Activated B cell treated with CpG ODN at 0.5 μM for 24 hours (primary cell): ENCODE data around the gene ADAMTS19. TPM values are rescaled to one million over a fixed set of nuclear protein-coding genes. Genes with fewer than 3 reads are reported as not detected.

ENCODE experiments used
- ATAC-seq: fragments of 200-7000 bp; cut with Tn5 transposase; one replicate; pipeline ENCODE4 v1.10.0; 2021; ENCODE audit warnings: low read depth, mild to moderate bottlenecking, moderate library complexity
- CTCF ChIA-PET: fragments of 350-600 bp; sonication (Branson Sonifier 250); formaldehyde crosslinking; loops from one replicate; lab custom pipeline; 2021; ENCODE audit warnings: antibody characterized with exemption; lab: Charles Lee
- POLR2A ChIA-PET: fragments of 350-600 bp; sonication (Branson Sonifier 250); formaldehyde crosslinking; loops from one replicate; lab custom pipeline; 2021; ENCODE audit warnings: antibody characterized with exemption; lab: Charles Lee
- DNase-seq: peaks from one replicate; pipeline ENCODE4 v3.0.0; 2022
- H3K27ac Mint-ChIP-seq: one replicate; pipeline ENCODE4 v1.8.0; 2020; ENCODE audit warnings: mixed read lengths
- H3K27me3 Mint-ChIP-seq: one replicate; pipeline ENCODE4 v1.8.0; 2021; ENCODE audit warnings: mixed read lengths
- H3K36me3 Mint-ChIP-seq: one replicate; pipeline ENCODE4 v1.8.0; 2021; ENCODE audit warnings: low read depth, mixed read lengths
- H3K4me1 Mint-ChIP-seq: one replicate; pipeline ENCODE4 v1.8.0; 2021; ENCODE audit warnings: mixed read lengths
- H3K4me3 Mint-ChIP-seq: one replicate; pipeline ENCODE4 v1.8.0; 2020; ENCODE audit warnings: mild to moderate bottlenecking, mixed read lengths
- H3K9me3 Mint-ChIP-seq: one replicate; pipeline ENCODE4 v1.8.0; 2020; ENCODE audit warnings: mixed read lengths
- intact Hi-C: fragments of 100-400 bp; cut with micrococcal nuclease; formaldehyde crosslinking; loops from one replicate; pipeline ENCODE4 v1.15.1; 2024
- total RNA-seq: library from RNA; stranded (reverse); gene quantifications from 2 replicates; pipeline ENCODE4 v1.2.3, GENCODE V29; 2022
- TF ChIP-seq, protein P1 (sequence below): fragments of 200-600 bp; IDR thresholded peaks from one replicate; pipeline ENCODE4 v1.8.0; 2022; ENCODE audit warnings: antibody characterized with exemption, mild to moderate bottlenecking

ADAMTS19 gene
- total RNA-seq, 1 donor from 2014 or later, result not detected

DNA sequence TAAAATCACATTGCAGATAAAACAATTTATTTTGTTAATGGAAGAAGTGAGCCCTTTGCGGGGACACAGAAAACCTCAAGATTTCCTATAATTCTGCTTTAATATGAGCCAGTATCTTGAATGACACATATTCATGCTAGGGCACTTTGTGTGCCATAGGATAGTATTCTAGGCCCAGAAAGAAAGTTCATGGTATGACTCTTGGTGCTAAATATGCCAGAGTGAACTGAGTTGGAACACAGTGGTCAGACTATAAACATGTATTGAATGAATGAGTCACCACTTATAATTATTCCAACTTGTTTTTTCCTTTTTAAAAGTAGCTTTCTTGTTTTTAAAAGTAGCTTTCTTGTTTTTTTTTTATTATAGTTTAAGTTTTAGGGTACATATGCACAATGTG, 46.0 kb downstream of the ADAMTS19 start:
- H3K4me3 Mint-ChIP-seq, result no peak overlapping the region
- H3K27me3 Mint-ChIP-seq, result no peaks in the 10 kb centered on the region
- TF ChIP-seq, protein P1, sequence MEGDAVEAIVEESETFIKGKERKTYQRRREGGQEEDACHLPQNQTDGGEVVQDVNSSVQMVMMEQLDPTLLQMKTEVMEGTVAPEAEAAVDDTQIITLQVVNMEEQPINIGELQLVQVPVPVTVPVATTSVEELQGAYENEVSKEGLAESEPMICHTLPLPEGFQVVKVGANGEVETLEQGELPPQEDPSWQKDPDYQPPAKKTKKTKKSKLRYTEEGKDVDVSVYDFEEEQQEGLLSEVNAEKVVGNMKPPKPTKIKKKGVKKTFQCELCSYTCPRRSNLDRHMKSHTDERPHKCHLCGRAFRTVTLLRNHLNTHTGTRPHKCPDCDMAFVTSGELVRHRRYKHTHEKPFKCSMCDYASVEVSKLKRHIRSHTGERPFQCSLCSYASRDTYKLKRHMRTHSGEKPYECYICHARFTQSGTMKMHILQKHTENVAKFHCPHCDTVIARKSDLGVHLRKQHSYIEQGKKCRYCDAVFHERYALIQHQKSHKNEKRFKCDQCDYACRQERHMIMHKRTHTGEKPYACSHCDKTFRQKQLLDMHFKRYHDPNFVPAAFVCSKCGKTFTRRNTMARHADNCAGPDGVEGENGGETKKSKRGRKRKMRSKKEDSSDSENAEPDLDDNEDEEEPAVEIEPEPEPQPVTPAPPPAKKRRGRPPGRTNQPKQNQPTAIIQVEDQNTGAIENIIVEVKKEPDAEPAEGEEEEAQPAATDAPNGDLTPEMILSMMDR, result no peak
- ATAC-seq, result no peak
- POLR2A ChIA-PET, result no interaction called here
- DNase-seq, result no peak
- H3K9me3 Mint-ChIP-seq, result no peaks in the 10 kb centered on the region
- no peaks in the 10 kb centered on the region for H3K4me1 Mint-ChIP-seq
- intact Hi-C loops, result no loop called here
- CTCF ChIA-PET, result no interaction called here
- H3K27ac Mint-ChIP-seq, result no peak overlapping the region
- H3K36me3 Mint-ChIP-seq, result no peaks in the 10 kb centered on the region

DNA sequence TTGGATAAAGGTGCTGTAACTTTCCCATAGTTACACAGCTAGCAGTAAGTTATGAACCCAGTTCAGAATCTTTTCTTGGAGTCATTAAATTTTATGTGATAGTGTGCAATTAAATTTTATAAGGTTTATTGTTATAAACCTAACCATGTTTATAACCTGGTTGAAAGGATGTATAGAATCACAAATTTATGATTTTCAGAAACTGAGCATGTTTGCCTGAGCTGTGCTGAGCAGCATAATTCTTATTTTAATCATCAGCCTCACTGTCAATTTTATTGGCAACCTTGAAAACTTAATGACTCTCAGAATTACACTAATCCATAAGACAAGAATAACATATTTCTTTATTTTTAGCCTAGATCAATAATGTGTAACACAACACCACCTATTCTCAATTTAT, 46.9 kb downstream of the ADAMTS19 start:
- no peaks in the 10 kb centered on the region for H3K9me3 Mint-ChIP-seq
- H3K27ac Mint-ChIP-seq, result no peak overlapping the region
- H3K27me3 Mint-ChIP-seq, result no peaks in the 10 kb centered on the region
- H3K4me3 Mint-ChIP-seq, result no peak overlapping the region
- TF ChIP-seq, protein P1, result no peak
- no peaks in the 10 kb centered on the region for H3K4me1 Mint-ChIP-seq
- intact Hi-C loops, result no loop called here
- DNase-seq, result no peak
- CTCF ChIA-PET, result no interaction called here
- H3K36me3 Mint-ChIP-seq, result no peaks in the 10 kb centered on the region
- POLR2A ChIA-PET, result no interaction called here
- no peak for ATAC-seq

DNA sequence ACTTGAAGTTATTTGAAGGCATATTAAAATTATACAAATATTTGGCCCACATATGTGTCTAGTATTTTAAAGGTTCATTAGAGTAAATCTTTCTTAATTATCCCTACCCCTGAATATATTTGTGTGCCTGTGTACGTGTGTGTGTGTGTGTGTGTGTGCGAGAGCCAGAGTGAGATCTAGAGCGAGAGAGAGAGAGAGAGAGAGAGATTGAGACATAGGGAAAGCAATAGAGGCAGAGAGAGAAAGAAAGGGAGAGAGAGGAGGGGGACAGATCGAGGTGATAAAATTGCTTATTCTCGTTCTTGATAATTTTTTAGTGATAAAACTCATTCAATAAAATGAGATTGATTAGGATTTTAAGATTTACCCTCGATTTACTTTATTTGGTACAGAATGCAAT, 47.4 kb downstream of the ADAMTS19 start:
- ATAC-seq, result no peak
- H3K36me3 Mint-ChIP-seq, result no peaks in the 10 kb centered on the region
- ChIA-PET POLR2A (no interaction called here), CTCF (no interaction called here)
- no peak overlapping the region for H3K4me3 Mint-ChIP-seq
- TF ChIP-seq, protein P1, result no peak
- H3K4me1 Mint-ChIP-seq, result no peaks in the 10 kb centered on the region
- H3K27ac Mint-ChIP-seq, result no peak overlapping the region
- H3K27me3 Mint-ChIP-seq, result no peaks in the 10 kb centered on the region
- no peak for DNase-seq
- intact Hi-C loops, result no loop called here
- H3K9me3 Mint-ChIP-seq, result no peaks in the 10 kb centered on the region

DNA sequence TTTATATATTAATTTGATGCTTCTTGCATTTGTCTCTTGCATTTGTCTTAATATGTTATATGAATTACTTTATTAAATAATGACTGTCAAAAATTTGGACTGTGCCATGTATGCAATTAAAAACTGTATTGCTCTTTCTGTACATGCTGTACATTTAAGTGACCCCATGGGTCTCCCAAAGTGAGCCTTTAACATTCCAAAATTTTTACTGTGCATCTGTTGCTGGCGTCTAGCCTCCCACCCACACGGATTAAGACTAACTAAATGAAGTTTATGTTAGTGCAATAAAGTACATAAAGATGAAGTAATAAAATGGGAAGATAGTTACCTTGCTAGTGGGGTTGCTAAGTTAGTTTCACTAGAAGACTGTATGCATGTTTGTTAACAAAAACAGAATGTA, 48.5 kb downstream of the ADAMTS19 start:
- no peaks in the 10 kb centered on the region for H3K4me1 Mint-ChIP-seq
- H3K27ac Mint-ChIP-seq, result no peak overlapping the region
- ATAC-seq, result no peak
- H3K9me3 Mint-ChIP-seq, result no peaks in the 10 kb centered on the region
- no peaks in the 10 kb centered on the region for H3K27me3 Mint-ChIP-seq
- ChIA-PET POLR2A (no interaction called here), CTCF (no interaction called here)
- intact Hi-C loops, result no loop called here
- no peak for DNase-seq
- H3K36me3 Mint-ChIP-seq, result no peaks in the 10 kb centered on the region
- no peak overlapping the region for H3K4me3 Mint-ChIP-seq
- TF ChIP-seq, protein P1, result no peak

DNA sequence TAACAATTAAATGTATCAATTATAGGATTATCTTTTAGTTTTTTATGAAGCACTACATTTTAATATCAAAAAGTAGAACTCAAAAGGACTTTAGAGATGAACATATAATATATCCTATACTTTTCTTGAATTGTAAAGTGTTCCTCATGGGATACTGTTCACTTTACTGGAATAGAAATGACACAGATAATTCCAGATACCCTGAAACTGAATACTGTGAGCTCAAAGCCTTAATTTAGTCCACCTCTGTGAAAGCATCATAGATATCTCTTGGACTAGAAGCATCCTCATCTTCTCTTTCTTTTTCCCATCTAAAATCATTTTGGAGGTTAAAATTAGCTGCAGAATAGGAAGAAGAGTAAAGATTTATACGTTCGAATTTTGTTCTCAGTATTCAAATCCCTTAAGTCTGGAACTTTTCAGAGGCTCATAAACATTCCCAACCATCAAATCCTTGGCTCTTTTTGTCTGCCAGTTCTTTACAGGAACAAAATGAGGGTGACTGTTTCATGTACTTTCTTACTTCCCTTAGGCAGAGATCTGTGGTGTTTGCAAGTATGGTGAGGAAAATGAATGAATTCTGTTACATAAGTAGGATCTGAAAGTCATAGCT, 49.4 kb downstream of the ADAMTS19 start:
- ChIA-PET POLR2A (no interaction called here), CTCF (no interaction called here)
- Mint-ChIP-seq H3K27me3 (no peaks in the 10 kb centered on the region), H3K36me3 (no peaks in the 10 kb centered on the region), H3K4me3 (no peak overlapping the region), H3K9me3 (no peaks in the 10 kb centered on the region), H3K4me1 (no peaks in the 10 kb centered on the region), H3K27ac (no peak overlapping the region)
- TF ChIP-seq, protein P1, result no peak
- DNase-seq, result no peak
- intact Hi-C loops, result no loop called here
- ATAC-seq, result no peak
